GM20000 (cell line): Measurements from ENCODE around the gene MYADML2.

Experiments
- DNase-seq: peaks from one replicate; pipeline ENCODE4 v3.0.0; 2012; ENCODE audit warnings: low spot score
- TF ChIP-seq, protein P1 (sequence below): IDR thresholded peaks from 2 replicates; pipeline ENCODE4 v1.5.1; 2012; ENCODE audit warnings: mild to moderate bottlenecking, control low read depth; ENCODE audit errors: extremely low read depth, missing control alignments

The MYADML2 gene

DNA sequence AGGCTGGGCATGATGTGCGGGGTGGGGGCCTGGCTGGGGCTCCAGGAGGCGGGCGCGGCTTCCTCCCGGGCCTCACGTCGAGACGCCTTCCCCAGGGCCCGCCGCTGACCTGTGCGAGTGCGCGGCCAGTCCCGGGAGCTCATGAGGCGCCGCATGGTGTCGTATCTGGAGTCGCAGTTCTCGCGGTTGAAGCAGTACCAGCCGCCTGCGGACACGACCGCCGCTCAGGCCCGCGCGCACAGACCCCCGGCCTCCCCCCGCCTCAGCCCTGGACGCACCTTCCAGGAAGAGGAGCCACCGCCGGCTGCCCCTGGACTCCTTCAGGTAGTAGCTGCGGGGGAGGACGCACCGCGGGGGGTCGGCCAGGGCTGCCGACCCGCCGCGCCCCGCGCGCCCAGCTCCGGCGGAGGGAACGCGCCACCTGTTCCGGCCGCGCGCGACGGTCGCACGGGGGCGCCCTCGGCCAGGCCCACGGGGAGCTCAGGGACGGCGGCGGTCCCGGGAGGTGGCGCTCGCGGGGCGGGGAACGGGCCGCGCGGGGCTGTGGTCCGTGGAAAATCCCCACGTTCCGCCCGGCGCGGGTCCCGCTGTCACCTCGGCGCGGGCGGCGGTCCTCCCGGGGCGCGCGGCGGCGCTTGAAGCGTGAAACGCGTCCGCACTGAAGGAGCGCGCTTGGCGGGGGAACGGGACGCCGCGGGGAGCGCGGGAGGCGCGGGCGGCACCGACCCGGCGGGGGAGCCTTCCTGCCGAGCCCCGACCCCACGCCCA lies 12.5 kb upstream of the MYADML2 start:
- DNase-seq, result peak; percentile 96
- TF ChIP-seq, protein P1, sequence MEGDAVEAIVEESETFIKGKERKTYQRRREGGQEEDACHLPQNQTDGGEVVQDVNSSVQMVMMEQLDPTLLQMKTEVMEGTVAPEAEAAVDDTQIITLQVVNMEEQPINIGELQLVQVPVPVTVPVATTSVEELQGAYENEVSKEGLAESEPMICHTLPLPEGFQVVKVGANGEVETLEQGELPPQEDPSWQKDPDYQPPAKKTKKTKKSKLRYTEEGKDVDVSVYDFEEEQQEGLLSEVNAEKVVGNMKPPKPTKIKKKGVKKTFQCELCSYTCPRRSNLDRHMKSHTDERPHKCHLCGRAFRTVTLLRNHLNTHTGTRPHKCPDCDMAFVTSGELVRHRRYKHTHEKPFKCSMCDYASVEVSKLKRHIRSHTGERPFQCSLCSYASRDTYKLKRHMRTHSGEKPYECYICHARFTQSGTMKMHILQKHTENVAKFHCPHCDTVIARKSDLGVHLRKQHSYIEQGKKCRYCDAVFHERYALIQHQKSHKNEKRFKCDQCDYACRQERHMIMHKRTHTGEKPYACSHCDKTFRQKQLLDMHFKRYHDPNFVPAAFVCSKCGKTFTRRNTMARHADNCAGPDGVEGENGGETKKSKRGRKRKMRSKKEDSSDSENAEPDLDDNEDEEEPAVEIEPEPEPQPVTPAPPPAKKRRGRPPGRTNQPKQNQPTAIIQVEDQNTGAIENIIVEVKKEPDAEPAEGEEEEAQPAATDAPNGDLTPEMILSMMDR, result peak; percentile 100

- no peak for DNase-seq
- TF ChIP-seq, protein P1, result no peak
Measured at GRCh38 chr17:81958633-81959342, 11.8 kb upstream of the MYADML2 start.

- no peak for DNase-seq
- TF ChIP-seq, protein P1, result no peak
Measured at GRCh38 chr17:81957691-81958432, 10.8 kb upstream of the MYADML2 start.

DNA sequence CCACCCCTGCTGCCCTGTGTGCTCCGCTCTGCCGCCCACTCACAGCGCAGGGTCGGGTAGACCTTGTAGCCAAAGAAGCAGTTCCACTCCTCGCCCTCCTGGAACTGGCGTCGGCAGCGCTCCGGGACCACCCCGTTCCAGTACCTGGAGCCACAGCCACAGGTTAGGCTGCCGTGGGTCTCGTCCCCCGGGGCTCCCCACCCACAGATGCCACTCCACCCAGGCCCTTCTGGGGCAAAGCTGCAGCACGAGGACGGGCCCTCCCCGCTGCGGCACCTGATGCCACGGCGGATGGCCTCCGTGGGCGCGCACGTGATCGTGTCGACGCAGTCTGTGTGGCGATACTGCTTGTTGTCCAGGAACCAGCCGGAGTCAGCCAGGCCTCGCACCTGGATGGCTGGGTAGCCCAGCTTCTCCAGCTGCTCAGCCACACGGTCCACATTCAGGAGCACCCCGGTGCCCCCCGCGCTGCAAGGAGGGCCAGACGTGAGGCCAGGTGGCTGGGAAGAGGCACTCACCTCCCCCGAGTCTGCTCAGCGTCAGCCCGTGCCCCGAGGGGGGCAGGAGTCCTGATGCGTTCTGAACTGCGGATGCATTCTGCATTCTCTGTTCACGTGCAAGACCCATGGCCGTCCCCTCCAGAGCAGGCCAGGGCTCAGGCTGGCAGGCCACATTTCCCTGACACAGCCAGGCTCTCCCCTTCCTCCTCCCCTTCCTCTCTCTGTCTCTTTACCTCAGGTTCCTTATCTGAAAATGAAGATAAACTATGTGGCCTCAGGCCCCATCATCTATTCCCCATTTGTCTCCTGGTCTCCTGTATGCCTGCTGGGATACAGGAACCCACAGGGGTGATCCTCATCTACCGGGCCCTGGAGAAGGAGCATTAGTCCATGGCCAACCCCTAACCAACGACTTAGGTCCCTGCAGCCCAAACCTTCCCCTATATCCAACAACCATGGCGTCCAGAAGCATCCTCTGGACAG lies 9.9 kb upstream of the MYADML2 start:
- TF ChIP-seq, protein P1, result no peak
- no peak for DNase-seq

GRCh38 chr17:81955756-81956544 lies 8.9 kb upstream of the MYADML2 start:
- TF ChIP-seq, protein P1, result no peak
- no peak for DNase-seq

DNA sequence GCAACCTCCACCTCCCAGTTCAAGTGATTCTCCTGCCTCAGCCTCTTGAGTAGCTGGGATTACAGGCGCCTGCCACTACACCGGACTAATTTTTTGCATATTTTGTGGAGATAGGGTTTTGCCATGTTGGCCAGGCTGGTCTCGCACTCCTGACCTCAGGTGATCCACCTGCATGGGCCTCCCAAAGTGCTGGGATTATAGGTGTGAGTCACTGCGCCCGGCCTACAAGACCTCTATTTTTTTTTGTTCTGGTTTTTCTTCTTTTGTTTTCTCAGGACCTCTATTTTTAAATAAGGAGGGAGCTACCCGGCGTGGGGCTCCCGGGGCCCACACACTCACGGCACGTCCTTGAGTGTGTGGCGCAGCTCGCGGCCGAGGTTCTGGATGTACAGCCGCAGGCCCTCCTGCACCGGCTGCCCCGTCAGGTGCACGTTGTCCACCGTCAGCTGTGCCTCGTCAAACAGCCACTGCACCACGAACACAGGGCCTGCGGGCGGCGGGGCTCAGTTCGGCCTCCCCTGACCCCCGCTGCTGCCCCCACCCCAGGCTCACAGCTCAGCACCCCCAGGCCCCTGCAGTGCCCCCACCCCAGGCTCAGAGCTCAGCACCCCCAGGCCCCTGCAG lies 8.1 kb upstream of the MYADML2 start:
- TF ChIP-seq, protein P1, result no peak
- no peak for DNase-seq
